Trophoblast cell (in vitro differentiated cells and primary cell): Measurements from ENCODE around the gene CEL.

ENCODE experiments used
- DNase-seq, 2 donors: peaks; one replicate each; pipeline ENCODE4 v3.0.0-alpha.2; 2016
- H2AFZ ChIP-seq: 2 replicates; pipeline ENCODE4 v1.6.1; 2013; ENCODE audit warnings: low read length, moderate library complexity, mild to moderate bottlenecking; ENCODE audit not compliant: insufficient read depth, poor library complexity
- H2AK5ac ChIP-seq: 2 replicates; pipeline ENCODE4 v1.6.1; 2013; ENCODE audit warnings: mild to moderate bottlenecking, low read length
- H2BK120ac ChIP-seq: 2 replicates; pipeline ENCODE4 v1.6.1; 2013; ENCODE audit warnings: low read length, mild to moderate bottlenecking, moderate library complexity; ENCODE audit not compliant: insufficient read depth, poor library complexity
- H2BK12ac ChIP-seq: 2 replicates; pipeline ENCODE4 v1.6.1; 2013; ENCODE audit warnings: mild to moderate bottlenecking, low read length, moderate library complexity
- H2BK5ac ChIP-seq: 2 replicates; pipeline ENCODE4 v1.6.1; 2013; ENCODE audit warnings: low read length, low read depth, moderate library complexity, mild to moderate bottlenecking; ENCODE audit not compliant: poor library complexity
- H3K14ac ChIP-seq: 2 replicates; pipeline ENCODE4 v1.6.1; 2013; ENCODE audit warnings: mild to moderate bottlenecking, low read length
- H3K18ac ChIP-seq: 2 replicates; pipeline ENCODE4 v1.6.1; 2013; ENCODE audit warnings: mild to moderate bottlenecking, low read length
- H3K23ac ChIP-seq: 2 replicates; pipeline ENCODE4 v1.6.1; 2013; ENCODE audit warnings: low read length
- H3K27ac ChIP-seq: 2 replicates; pipeline ENCODE4 v1.5.1; 2013; ENCODE audit warnings: low read depth, mild to moderate bottlenecking, inconsistent platforms, low read length, moderate library complexity
- H3K27me3 ChIP-seq: 2 replicates; pipeline ENCODE4 v1.6.1; 2013; ENCODE audit warnings: inconsistent platforms, mild to moderate bottlenecking, low read length, moderate library complexity; ENCODE audit not compliant: insufficient read depth
- H3K36me3 ChIP-seq, 2 experiments: 1 replicate in 1 of 2; 2 replicates in 1 of 2; pipeline ENCODE4 v1.6.1; 2013; ENCODE audit warnings: low read length in 2 of 2, mild to moderate bottlenecking in 2 of 2, moderate library complexity in 1 of 2; ENCODE audit not compliant: insufficient read depth in 2 of 2, control insufficient read depth in 1 of 2
- H3K4ac ChIP-seq: 2 replicates; pipeline ENCODE4 v1.6.1; 2013; ENCODE audit warnings: low read depth, mild to moderate bottlenecking, low read length, moderate library complexity
- H3K4me1 ChIP-seq, 2 experiments: 1 replicate in 1 of 2; 2 replicates in 1 of 2; pipeline ENCODE4 v1.6.1; 2013; ENCODE audit warnings: low read length in 2 of 2, mild to moderate bottlenecking in 2 of 2, moderate library complexity in 1 of 2; ENCODE audit not compliant: insufficient read depth in 2 of 2, control insufficient read depth in 1 of 2
- H3K4me2 ChIP-seq: 2 replicates; pipeline ENCODE4 v1.6.1; 2013; ENCODE audit warnings: inconsistent platforms, mild to moderate bottlenecking, low read length, moderate library complexity
- H3K4me3 ChIP-seq: 2 replicates; pipeline ENCODE4 v1.5.1; 2013; ENCODE audit warnings: mild to moderate bottlenecking, low read depth, low read length, inconsistent platforms
- H3K79me1 ChIP-seq: one replicate; pipeline ENCODE4 v1.6.1; 2013; ENCODE audit warnings: low read length
- H3K79me2 ChIP-seq: 2 replicates; pipeline ENCODE4 v1.6.1; 2013; ENCODE audit warnings: low read length, mild to moderate bottlenecking; ENCODE audit not compliant: control insufficient read depth, insufficient read depth, poor library complexity
- H3K9ac ChIP-seq: 2 replicates; pipeline ENCODE4 v1.6.1; 2013; ENCODE audit warnings: mild to moderate bottlenecking, low read length
- H3K9me3 ChIP-seq: 2 replicates; pipeline ENCODE4 v1.6.1; 2013; ENCODE audit warnings: low read depth, mild to moderate bottlenecking, control low read depth, inconsistent platforms, low read length; ENCODE audit not compliant: insufficient read depth
- H4K12ac ChIP-seq: 2 replicates; pipeline ENCODE4 v1.6.1; 2013; ENCODE audit warnings: low read depth, mild to moderate bottlenecking, low read length, moderate library complexity
- H4K8ac ChIP-seq: 2 replicates; pipeline ENCODE4 v1.6.1; 2013; ENCODE audit warnings: low read depth, mild to moderate bottlenecking, low read length, moderate library complexity
- H4K91ac ChIP-seq: one replicate; pipeline ENCODE4 v1.6.1; 2013; ENCODE audit warnings: low read depth, mild to moderate bottlenecking, low read length, moderate library complexity
- WGBS: extraction: QIAGEN DNeasy Blood & Tissue Kit; methylation state at CpG from one replicate; pipeline ENCODE4 v1.1.7; 2013; ENCODE audit warnings: missing lambda C conversion rate; ENCODE audit not compliant: insufficient read length, insufficient coverage; ENCODE audit errors: extremely low coverage; 5-methylcytosine and 5-hydroxymethylcytosine counted together

The CEL gene

DNA sequence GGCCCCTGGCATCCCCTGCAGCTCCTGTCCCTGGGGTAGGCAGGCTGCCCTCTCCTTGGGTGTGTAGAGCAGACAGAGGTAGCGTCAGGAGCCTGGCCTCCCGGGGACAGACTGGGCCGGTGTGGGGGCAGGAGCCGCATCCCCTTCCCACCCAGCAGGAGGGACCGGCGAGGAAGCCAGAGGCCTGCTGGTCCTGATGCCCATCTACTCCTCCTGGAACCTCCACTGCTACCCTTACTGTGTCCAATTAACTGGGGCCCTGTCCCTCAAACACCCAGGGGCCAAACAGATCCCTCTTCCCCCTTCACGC, 43.6 kb downstream of the CEL start:
- no peak overlapping the region for H3K18ac ChIP-seq
- no peak overlapping the region for H3K4me3 ChIP-seq
- no peaks in the 10 kb centered on the region for H3K9me3 ChIP-seq
- no peak overlapping the region for H2BK120ac ChIP-seq
- H2BK12ac ChIP-seq = no peak overlapping the region
- no peak overlapping the region for H3K4ac ChIP-seq
- no peak overlapping the region for H4K12ac ChIP-seq
- no peaks in the 10 kb centered on the region for H3K27me3 ChIP-seq
- no peak for DNase-seq
- no peak overlapping the region for H2AFZ ChIP-seq
- H2BK5ac ChIP-seq = no peak overlapping the region
- no peak overlapping the region for H3K4me2 ChIP-seq
- H3K14ac ChIP-seq = no peak overlapping the region
- no peak overlapping the region for H3K9ac ChIP-seq
- H4K8ac ChIP-seq = no peak overlapping the region
- H4K91ac ChIP-seq = no peak overlapping the region
- no peak overlapping the region for H3K27ac ChIP-seq
- H3K79me1 ChIP-seq = no peaks in the 10 kb centered on the region
- no CpG with 5 or more reads among the region's 7 CpGs for WGBS
- H2AK5ac ChIP-seq = no peak overlapping the region
- H3K4me1 ChIP-seq = no peaks in the 10 kb centered on the region
- no peaks in the 10 kb centered on the region for H3K79me2 ChIP-seq
- H3K36me3 ChIP-seq = peaks cover 89% of the 10 kb centered on the region in 2 experiments
- no peak overlapping the region for H3K23ac ChIP-seq

DNA sequence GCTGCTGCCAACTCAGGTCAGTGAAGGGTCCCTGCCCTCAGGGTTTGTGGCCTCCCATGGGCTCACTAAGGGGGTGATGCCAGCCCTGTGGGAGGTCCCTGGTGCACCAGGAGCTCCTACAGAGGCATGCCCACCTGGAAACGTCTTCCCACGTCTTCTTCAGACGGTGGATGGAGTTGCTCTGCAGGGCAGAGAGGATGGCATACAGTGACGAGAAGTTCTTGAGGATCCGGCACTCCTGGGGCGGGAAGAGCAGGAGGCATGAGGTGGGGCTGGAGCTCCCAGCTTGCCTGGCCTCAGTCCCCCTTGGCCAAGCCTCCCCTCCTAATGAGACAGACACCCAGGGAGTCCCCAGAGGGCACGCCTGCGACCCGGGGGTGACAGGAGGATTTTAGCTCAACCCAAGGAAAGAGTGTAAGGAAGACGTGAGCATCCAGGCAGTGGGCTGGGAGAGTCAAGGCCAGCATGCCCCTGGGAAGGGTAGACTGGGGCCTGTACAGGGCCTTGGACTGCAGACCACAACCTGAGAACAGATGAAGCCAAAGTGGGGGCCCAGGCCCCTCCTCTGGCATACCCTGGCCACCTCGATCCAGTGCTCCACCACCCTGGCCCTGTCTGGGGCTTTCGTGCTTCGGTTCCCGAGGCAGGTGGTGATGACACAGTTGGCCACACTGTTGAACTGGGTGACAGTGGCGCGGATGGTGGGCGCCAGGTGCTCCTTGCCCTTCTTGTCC, 44.9 kb downstream of the CEL start:
- H3K79me1 ChIP-seq = no peaks in the 10 kb centered on the region
- no peaks in the 10 kb centered on the region for H3K9me3 ChIP-seq
- H2BK12ac ChIP-seq = no peak overlapping the region
- H4K12ac ChIP-seq = no peak overlapping the region
- no peak overlapping the region for H4K91ac ChIP-seq
- no peak for DNase-seq
- no peak overlapping the region for H2AK5ac ChIP-seq
- WGBS = no CpG with 5 or more reads among the region's 17 CpGs
- H2BK120ac ChIP-seq = no peak overlapping the region
- H3K79me2 ChIP-seq = no peaks in the 10 kb centered on the region
- H3K23ac ChIP-seq = no peak overlapping the region
- no peak overlapping the region for H3K14ac ChIP-seq
- no peak overlapping the region for H2AFZ ChIP-seq
- H4K8ac ChIP-seq = no peak overlapping the region
- no peak overlapping the region for H3K18ac ChIP-seq
- H3K27me3 ChIP-seq = no peaks in the 10 kb centered on the region
- peaks cover 78 to 80% of the 10 kb centered on the region in 2 experiments for H3K36me3 ChIP-seq
- no peak overlapping the region for H3K27ac ChIP-seq
- H3K4me1 ChIP-seq = no peaks in the 10 kb centered on the region
- no peak overlapping the region for H3K4me3 ChIP-seq
- H2BK5ac ChIP-seq = no peak overlapping the region
- H3K4ac ChIP-seq = no peak overlapping the region
- no peak overlapping the region for H3K9ac ChIP-seq
- H3K4me2 ChIP-seq = no peak overlapping the region

GRCh38 chr9:133107245-133107722, 45.5 kb downstream of the CEL start:
- no peak overlapping the region for H3K4me3 ChIP-seq
- no peak overlapping the region for H4K8ac ChIP-seq
- H2BK12ac ChIP-seq = no peak overlapping the region
- no peak overlapping the region for H2BK5ac ChIP-seq
- peaks cover 74 to 75% of the 10 kb centered on the region in 2 experiments for H3K36me3 ChIP-seq
- H3K79me1 ChIP-seq = no peaks in the 10 kb centered on the region
- H2AK5ac ChIP-seq = no peak overlapping the region
- no peak overlapping the region for H3K4me2 ChIP-seq
- H2AFZ ChIP-seq = no peak overlapping the region
- H4K12ac ChIP-seq = no peak overlapping the region
- no peaks in the 10 kb centered on the region for H3K27me3 ChIP-seq
- H3K4ac ChIP-seq = no peak overlapping the region
- no peak overlapping the region for H4K91ac ChIP-seq
- no peak overlapping the region for H3K23ac ChIP-seq
- H3K9ac ChIP-seq = no peak overlapping the region
- H2BK120ac ChIP-seq = no peak overlapping the region
- no peak overlapping the region for H3K27ac ChIP-seq
- no CpG with 5 or more reads among the region's 13 CpGs for WGBS
- no peaks in the 10 kb centered on the region for H3K9me3 ChIP-seq
- DNase-seq = no peak
- no peak overlapping the region for H3K14ac ChIP-seq
- H3K79me2 ChIP-seq = no peaks in the 10 kb centered on the region
- H3K4me1 ChIP-seq = no peaks in the 10 kb centered on the region
- H3K18ac ChIP-seq = no peak overlapping the region

DNA sequence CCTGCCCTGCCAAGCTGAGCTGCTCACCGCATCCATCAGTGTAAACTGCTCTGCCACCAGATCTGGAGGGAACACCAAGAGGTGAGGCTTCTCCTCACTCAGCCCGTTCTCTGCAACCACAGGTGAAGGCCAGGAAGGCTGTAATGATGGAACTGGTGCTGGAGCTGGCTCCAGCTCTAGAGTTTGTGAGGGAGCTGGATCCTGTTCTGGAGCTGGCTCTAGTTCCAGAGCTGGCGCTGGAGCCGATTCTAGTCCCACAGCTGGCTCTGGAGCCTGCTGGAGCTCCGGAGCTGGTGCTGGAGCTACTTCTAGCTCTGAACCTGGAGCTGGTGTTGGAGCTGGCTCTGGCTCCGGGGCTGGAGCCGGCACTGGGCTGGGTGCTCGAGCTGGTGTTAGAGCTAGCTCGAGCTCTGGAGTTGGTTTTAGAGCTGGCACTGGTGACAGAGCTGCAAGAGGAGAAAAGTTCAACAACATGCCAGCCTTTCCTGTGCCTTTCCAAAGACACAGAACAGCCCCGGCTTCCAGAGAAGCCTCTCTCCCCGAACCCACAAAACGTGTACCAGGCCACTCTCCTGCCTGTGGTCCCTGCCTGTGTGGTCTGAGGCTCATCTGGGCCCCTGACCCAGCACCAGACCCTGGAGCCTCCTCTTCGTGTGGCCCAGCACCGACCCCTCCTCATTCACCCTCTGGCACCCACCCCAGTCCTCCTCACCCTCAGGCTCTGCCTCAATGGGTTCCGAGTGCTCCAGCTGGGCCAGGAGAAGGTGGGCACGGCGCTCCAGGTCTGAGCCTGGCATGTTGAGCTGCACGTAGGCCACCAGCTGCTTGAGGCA, 46.4 kb downstream of the CEL start:
- Histone ChIP-seq H4K12ac (no peak overlapping the region), H3K9me3 (no peaks in the 10 kb centered on the region), H4K91ac (no peak overlapping the region), H3K4me2 (no peak overlapping the region), H2BK120ac (no peak overlapping the region), H4K8ac (no peak overlapping the region), H2BK12ac (no peak overlapping the region), H3K4me3 (no peak overlapping the region), H3K23ac (no peak overlapping the region), H3K79me2 (no peaks in the 10 kb centered on the region), H3K27me3 (no peaks in the 10 kb centered on the region), H3K14ac (no peak overlapping the region), H3K79me1 (no peaks in the 10 kb centered on the region), H3K18ac (no peak overlapping the region), H2AK5ac (no peak overlapping the region), H2AFZ (no peak overlapping the region), H3K36me3 (peaks cover 65 to 67% of the 10 kb centered on the region in 2 experiments), H3K4me1 (peaks cover 0 to under 1% of the 10 kb centered on the region in 2 experiments), H3K9ac (no peak overlapping the region), H3K4ac (no peak overlapping the region), H3K27ac (no peak overlapping the region), H2BK5ac (no peak overlapping the region)
- WGBS = no CpG with 5 or more reads among the region's 18 CpGs
- DNase-seq = no peak
